ENCODE data around the gene ABHD1. TPM values are rescaled to one million over a fixed set of nuclear protein-coding genes. Genes with fewer than 3 reads are reported as not detected.
"Not testable (repeated sequence)": the region's sequence is repeated elsewhere in the genome, so short reads cannot be mapped to it uniquely, and the experiment has no call there.

The ABHD1 gene
- polyA plus RNA-seq, 3 donors, result 1.3 to 2.5 (median 1.4) TPM

DNA sequence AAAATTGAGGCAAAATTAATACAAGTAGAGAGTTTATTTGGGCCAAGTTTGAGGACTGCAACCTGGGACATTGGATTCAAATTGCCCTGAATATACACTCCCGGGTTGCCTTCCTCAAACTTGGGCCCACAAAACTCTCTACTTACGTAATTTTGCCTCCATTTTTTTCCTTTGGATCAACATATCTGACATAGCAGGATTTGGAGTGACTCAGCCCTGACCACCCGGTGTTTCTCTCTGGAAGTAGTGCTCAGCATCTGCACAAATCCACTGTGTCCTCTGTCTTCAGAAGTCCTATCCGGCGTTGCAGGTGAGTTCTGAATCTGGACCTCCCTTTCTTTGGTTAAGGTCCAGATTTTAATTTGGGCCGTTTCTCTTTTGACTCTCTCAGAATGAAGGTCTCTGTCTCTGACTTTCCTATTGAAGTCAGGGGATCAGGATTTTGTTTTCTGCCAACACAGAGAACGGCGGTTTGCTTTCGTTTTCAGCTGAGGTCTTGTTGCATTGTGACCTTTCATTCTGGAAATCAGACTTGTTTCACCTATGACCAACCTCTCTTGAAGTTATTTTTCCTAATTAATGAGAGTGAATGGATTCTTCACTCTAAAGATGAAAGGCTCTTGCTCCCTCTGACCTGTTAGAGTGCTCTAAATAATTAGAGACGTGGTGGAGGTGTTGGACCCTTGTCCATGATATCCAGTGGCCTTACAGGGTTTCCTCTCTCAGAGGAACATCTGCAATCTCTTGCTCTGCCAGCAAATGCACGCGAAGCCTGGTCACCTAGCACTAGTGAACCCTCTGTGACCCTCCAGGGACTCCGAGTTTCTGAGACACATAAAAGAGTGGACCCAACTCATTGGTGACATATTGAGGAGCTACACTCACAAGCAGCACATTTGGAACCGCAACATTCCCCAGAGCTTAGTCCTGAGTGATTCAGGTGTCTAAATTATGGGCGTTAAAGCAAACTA lies 38.8 kb downstream of the ABHD1 start:
- DNase-seq, result no peak

DNA sequence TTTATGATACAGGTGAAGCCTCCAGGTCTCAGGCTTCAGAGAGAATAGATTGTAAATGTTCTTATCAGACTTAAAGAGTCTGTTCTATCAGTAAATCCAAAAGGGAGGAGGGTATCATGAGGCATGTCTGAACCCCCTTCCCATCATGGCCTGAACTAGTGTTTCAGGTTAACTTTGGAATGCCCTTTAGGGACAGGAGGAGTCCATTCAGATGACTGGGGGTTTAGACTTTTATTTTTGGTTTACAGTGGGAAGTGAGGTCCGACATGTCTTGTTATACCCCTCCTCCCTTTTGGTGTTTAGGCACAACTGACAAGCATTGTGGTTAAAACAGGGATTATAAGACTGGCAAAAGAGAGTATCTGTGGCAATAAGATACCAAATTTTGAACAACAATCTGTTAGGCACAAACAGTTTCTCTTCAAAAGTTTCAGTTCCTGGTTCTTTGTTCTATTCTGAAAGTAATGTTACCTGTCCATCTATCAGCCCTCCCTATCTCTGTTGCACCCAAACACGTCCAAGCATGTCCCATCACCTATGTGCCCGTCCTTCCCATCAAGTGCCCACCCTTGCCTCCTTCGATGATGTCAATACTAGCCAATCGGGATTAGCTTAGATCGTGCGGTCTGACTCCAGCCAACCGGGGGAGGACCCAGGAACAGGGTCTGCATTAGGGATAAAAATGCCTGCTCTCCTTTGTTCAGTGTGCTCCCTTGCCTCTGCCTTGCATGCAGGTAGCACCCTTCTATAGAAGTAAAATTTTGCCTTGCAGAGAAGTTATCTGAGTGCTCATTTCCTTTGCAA lies 41.5 kb downstream of the ABHD1 start:
- no peak for DNase-seq

DNA sequence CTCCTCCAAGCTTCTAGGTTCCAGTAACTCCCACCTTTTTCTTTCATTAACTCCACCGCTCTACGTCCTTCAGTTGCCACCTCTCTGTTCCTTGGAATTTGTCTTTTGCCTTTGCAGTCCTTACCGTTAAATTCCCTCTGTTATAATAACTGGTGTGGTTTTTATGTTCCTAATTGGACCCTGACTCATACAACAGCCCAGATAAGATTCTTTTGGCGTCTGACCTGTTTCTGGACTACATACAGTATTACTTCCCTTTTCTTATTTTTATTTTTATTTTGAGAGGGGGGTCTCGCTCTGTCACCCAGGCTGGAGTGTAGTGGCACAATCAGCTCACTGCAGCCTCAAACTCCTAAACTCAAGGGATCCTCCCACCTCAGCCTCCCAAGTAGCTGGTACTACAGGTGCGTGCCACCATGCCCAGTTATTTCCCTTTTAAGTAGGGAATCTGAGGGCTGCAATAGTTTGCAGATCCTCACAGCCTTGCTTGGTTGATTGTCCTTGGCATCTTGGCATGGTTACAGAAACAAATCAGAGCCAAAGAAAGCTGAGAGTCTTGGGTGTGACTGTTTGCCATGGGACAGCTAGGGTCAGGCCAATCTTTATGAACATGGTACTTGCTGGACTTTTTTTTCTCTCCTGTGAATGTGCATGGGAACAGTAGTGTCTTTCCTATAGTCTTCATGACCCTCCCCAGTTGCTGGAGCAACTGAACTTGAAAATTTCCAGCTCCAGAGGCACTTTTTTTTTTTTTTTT lies 47.1 kb downstream of the ABHD1 start:
- no peak for DNase-seq

GRCh38 chr2:27171351-27171848 lies 47.8 kb downstream of the ABHD1 start:
- DNase-seq, result no peak

DNA sequence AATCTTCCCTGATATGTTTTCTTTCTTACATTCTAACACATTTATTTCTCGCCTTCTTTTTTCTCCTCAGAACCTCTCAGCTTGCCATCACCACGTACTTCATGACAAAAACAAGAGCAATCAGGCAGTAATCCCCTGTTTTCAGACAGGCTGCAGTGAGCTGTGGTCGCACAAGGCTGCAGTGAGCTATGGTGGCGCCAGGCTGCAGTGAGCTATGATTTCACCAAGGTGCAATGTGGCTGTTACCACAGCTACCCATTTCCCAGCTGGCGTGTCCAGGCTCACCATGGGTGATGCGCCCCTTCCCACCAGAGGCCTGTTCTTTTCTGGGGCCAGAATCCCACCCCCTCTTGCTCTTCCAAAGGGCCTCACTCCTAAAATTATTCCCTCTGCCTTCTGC lies 51.0 kb downstream of the ABHD1 start:
- no peak for DNase-seq

DNA sequence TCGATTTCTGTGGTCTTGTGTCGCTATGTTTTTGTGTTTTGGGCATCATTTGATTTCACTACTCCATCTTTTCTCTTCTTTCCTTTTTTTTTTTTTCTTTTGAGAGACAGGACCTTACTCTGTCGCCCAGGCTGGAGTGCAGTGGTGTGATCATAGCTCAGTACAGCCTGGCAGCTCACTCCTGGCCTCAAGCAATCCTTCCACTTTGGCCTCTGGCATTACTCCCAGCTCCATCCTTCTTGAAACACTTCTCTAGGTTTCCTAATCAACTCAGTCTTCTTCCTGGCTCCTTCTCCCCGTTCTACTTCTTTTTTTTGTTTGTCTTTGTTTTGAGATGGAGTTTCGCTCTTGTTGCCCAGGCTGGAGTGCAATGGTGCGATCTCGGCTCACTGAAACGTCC lies 51.7 kb downstream of the ABHD1 start:
- DNase-seq, result no peak

- not testable (repeated sequence) for DNase-seq
Observed at GRCh38 chr2:27175781-27176180, 52.2 kb downstream of the ABHD1 start.

DNA sequence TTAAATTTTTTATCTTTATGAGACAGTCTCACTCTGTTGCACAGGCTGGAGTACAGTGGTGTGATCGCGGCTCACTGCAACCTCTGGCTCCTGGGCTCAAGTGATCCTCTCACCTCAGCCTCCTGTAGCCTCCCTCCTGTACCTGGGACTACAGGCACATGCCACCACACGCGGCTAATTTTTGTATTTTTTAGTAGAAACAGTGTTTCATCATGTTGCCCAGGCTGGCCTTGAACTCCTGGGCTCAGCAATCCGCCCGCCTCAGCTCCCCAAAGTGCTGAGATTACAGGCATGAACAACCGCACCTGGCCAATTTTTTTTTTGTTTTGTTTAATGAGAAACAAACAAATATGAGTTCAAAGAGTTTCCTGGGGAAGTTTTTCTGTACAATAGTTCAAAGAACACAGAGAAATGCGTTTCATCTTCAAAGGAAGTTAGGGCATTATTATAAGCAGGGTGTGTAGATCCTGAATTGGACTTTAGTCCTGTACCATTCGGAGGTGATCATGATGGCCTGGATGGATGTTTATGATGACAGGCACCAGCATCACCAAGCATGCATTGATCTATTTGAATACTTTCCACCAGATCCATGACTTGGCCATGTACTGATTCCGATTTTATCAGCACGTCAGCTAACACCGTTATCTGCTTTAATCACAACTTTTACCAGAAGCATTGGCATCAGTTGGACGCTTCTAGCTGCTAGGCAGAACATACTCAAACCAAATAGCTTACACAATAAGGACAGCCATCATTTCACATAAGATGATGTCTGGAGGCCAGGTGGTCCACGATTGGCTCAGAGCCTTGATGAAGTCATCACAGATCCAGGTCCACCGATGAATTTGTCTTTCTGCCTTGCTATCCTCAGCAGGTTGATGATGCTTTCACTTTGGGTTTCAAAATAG lies 54.1 kb downstream of the ABHD1 start:
- DNase-seq, result no peak

GRCh38 chr2:27178469-27178868 lies 54.9 kb downstream of the ABHD1 start:
- no peak for DNase-seq

DNA sequence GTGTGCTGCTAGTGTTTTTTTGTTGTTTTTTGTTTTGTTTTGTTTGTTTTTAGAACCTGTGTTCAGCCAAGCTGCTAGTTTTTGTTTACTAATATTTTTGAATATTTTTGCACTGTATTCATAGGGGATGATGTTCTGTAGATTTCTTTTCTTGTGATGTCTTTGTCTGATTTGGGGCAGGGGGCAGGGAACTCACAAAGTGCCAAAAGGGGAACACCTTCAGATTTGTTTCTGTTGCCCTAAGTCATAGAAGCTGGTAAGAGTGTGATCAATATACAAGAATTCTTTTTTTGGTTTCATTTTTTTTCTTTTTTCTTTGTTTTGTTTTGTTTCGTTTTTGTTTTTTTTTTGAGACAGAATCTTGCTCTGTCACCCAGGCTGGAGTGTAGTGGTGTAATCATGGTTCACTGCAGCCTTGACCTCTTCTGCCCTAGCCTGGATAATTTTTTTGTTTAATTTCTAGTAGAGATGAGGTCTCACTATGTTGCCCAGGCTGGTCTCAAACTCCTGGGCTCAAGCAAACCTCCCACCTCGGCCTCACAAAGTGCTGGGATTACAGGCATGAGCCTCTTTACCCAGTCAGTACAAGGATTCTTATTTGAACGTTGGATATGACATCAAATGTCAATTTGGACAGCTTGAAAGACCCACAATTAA lies 55.9 kb downstream of the ABHD1 start:
- no peak for DNase-seq

Other genes starting within 250 kb of the ABHD1 start
- 10 to 100 TPM; 12.9 to 17.5 (median 14.3) TPM for gene MAPRE3, start 153.2 kb upstream of the ABHD1 start, polyA plus RNA-seq (ENCODE audit: insufficient read length in 3 of 3)
- 10 to 100 TPM; 62.3 to 68.9 (median 66.7) TPM for gene TMEM214, start 90.8 kb upstream of the ABHD1 start, polyA plus RNA-seq (ENCODE audit: insufficient read length in 3 of 3)
- 10 to 100 TPM; 67.1 to 68.4 (median 67.5) TPM for gene AGBL5, start 72.1 kb upstream of the ABHD1 start, polyA plus RNA-seq (ENCODE audit: insufficient read length in 3 of 3)
- gene OST4, start 52.2 kb upstream of the ABHD1 start, polyA plus RNA-seq (ENCODE audit: insufficient read length in 3 of 3), result 100 to 1,000 TPM; 228 to 288 (median 247) TPM
- gene EMILIN1, start 45.2 kb upstream of the ABHD1 start, polyA plus RNA-seq (ENCODE audit: insufficient read length in 3 of 3), result 100 to 1,000 TPM in 2 of 3 donors, 10 to 100 TPM in 1; 70.9 to 135 (median 102) TPM
- gene KHK, start 37.0 kb upstream of the ABHD1 start, polyA plus RNA-seq (ENCODE audit: insufficient read length in 3 of 3), result 10 to 100 TPM; 57.6 to 62.8 (median 60.6) TPM
- gene CGREF1, start 4.7 kb upstream of the ABHD1 start, polyA plus RNA-seq (ENCODE audit: insufficient read length in 3 of 3), result 1 to 10 TPM; 5.7 to 8.1 (median 7.5) TPM
- 10 to 100 TPM; 49.2 to 59.0 (median 51.6) TPM for gene PREB, start 10.8 kb downstream of the ABHD1 start, polyA plus RNA-seq (ENCODE audit: insufficient read length in 3 of 3)
- not detected for gene PRR30, start 15.6 kb downstream of the ABHD1 start, polyA plus RNA-seq (ENCODE audit: insufficient read length in 3 of 3)
- gene TCF23, start 25.2 kb downstream of the ABHD1 start, polyA plus RNA-seq (ENCODE audit: insufficient read length in 3 of 3), result under 1 TPM; 0.50 to 0.66 (median 0.55) TPM
- gene ATRAID, start 88.2 kb downstream of the ABHD1 start, polyA plus RNA-seq (ENCODE audit: insufficient read length in 3 of 3), result 100 to 1,000 TPM; 158 to 166 (median 164) TPM
- gene SLC5A6, start 88.5 kb downstream of the ABHD1 start, polyA plus RNA-seq (ENCODE audit: insufficient read length in 3 of 3), result 10 to 100 TPM; 46.6 to 56.2 (median 48.8) TPM
- 10 to 100 TPM; 58.5 to 59.9 (median 58.9) TPM for gene CAD, start 93.6 kb downstream of the ABHD1 start, polyA plus RNA-seq (ENCODE audit: insufficient read length in 3 of 3)
- 10 to 100 TPM in 2 of 3 donors, 1 to 10 TPM in 1; 7.6 to 13.2 (median 10.8) TPM for gene SLC30A3, start 139.2 kb downstream of the ABHD1 start, polyA plus RNA-seq (ENCODE audit: insufficient read length in 3 of 3)
- gene DNAJC5G, start 151.6 kb downstream of the ABHD1 start, polyA plus RNA-seq (ENCODE audit: insufficient read length in 3 of 3), result 1 to 10 TPM in 2 of 3 donors, under 1 TPM in 1; 0.60 to 2.6 (median 1.4) TPM
- 1 to 10 TPM; 4.4 to 8.2 (median 7.6) TPM for gene TRIM54, start 158.6 kb downstream of the ABHD1 start, polyA plus RNA-seq (ENCODE audit: insufficient read length in 3 of 3)
- gene UCN, start 184.6 kb downstream of the ABHD1 start, polyA plus RNA-seq (ENCODE audit: insufficient read length in 3 of 3), result 1 to 10 TPM in 2 of 3 donors, under 1 TPM in 1; 0.62 to 1.6 (median 1.0) TPM
- 10 to 100 TPM; 72.3 to 89.1 (median 88.3) TPM for gene MPV17, start 199.3 kb downstream of the ABHD1 start, polyA plus RNA-seq (ENCODE audit: insufficient read length in 3 of 3)
- 10 to 100 TPM; 69.1 to 80.2 (median 79.8) TPM for gene GTF3C2, start 232.9 kb downstream of the ABHD1 start, polyA plus RNA-seq (ENCODE audit: insufficient read length in 3 of 3)
- gene EIF2B4, start 246.5 kb downstream of the ABHD1 start, polyA plus RNA-seq (ENCODE audit: insufficient read length in 3 of 3), result 10 to 100 TPM; 52.5 to 55.1 (median 53.0) TPM
- gene SNX17, start 246.8 kb downstream of the ABHD1 start, polyA plus RNA-seq (ENCODE audit: insufficient read length in 3 of 3), result 100 to 1,000 TPM; 108 to 121 (median 109) TPM